K562 (cell line): ENCODE results near the gene PLAC8L1. TPM values are rescaled to one million over a fixed set of nuclear protein-coding genes. Genes with fewer than 3 reads are reported as not detected.
"Not testable (repeated sequence)": the region's sequence is repeated elsewhere in the genome, so short reads cannot be mapped to it uniquely, and the experiment has no call there.

ENCODE experiments used
- ATAC-seq: fragments of 200-7000 bp; cut with Tn5 transposase; 3 replicates; pipeline ENCODE4 v1.9.1; 2020; ENCODE audit warnings: moderate library complexity
- BruUV-seq: library from RNA; stranded (reverse); fragments of 400-500 nt; replicated peaks from 2 replicates; lab custom pipeline; 2021; lab: Mats Ljungman, UMichigan
- CTCF ChIA-PET: fragments of 300-600 bp; formaldehyde crosslinking; extraction: SDS; loops from one replicate; lab custom pipeline; 2021; ENCODE audit warnings: low intra/inter-chr PET ratio; lab: Yijun Ruan, JAX
- POLR2A ChIA-PET: fragments of 300-600, 350-650 bp; sonication (Branson Sonifier 250); formaldehyde crosslinking; extraction: SDS; loops from one replicate; lab custom pipeline; 2021; ENCODE audit warnings: antibody characterized with exemption, inconsistent platforms; lab: Yijun Ruan, JAX
- DNase-seq, 4 experiments: peaks; one replicate each; pipeline versions ENCODE4 v3.0.0 to v3.0.0-alpha.2; 2011 to 2018; ENCODE audit warnings: low spot score in 3 of 4, mixed read lengths in 3 of 4; ENCODE audit errors: extremely low read depth in 1 of 4
- FAIRE-seq: peaks from 2 replicates; lab custom pipeline; 2011; peaks lifted over from hg19 to GRCh38; lab: Jason Lieb, UNC
- H2AFZ ChIP-seq: 2 replicates; pipeline ENCODE4 v1.6.0; 2011; ENCODE audit warnings: low read depth, low read length, control low read depth, inconsistent platforms
- H3K27ac ChIP-seq: fragments of 200-600 bp; 3 replicates; pipeline ENCODE4 v1.8.0; 2011; ENCODE audit warnings: low read depth, mild to moderate bottlenecking, control low read depth, inconsistent platforms, low read length, moderate library complexity, mixed read lengths; ENCODE audit errors: extremely low read depth
- H3K27me3 ChIP-seq, 2 experiments: fragments of 300-600 bp in 1 of 2; 2 replicates in 1 of 2; 3 replicates in 1 of 2; pipeline versions ENCODE4 v1.6.0 to v1.8.0; 2011; ENCODE audit warnings: inconsistent platforms in 2 of 2, low read length in 2 of 2, mild to moderate bottlenecking in 1 of 2, mixed read lengths in 1 of 2, moderate library complexity in 1 of 2; ENCODE audit not compliant: control insufficient read depth in 2 of 2, insufficient read depth in 2 of 2
- H3K36me3 ChIP-seq: fragments of 300-600 bp; 3 replicates; pipeline ENCODE4 v1.8.0; 2011; ENCODE audit warnings: mild to moderate bottlenecking, low read length, inconsistent platforms; ENCODE audit not compliant: control insufficient read depth, insufficient read depth
- H3K4me1 ChIP-seq, 2 experiments: fragments of 200-600 bp in 1 of 2; replicated peaks in 1 of 2; 2 replicates in 1 of 2; 3 replicates in 1 of 2; pipeline versions ENCODE4 v1.5.1 to v1.8.0; 2011; ENCODE audit warnings: inconsistent platforms in 2 of 2, low read length in 2 of 2, mild to moderate bottlenecking in 1 of 2, mixed read lengths in 1 of 2, moderate library complexity in 1 of 2; ENCODE audit not compliant: control insufficient read depth in 2 of 2, insufficient read depth in 2 of 2
- H3K4me2 ChIP-seq: 2 replicates; pipeline ENCODE4 v1.6.1; 2011; ENCODE audit warnings: low read length, control low read depth, inconsistent platforms, mixed read lengths; ENCODE audit not compliant: insufficient read depth
- H3K4me3 ChIP-seq: fragments of 200-600 bp; sonication (generic), shearing (Covaris generic); 2 replicates; pipeline ENCODE4 v1.5.1; 2016; ENCODE audit warnings: control low read depth, inconsistent platforms
- H3K79me2 ChIP-seq: fragments of 200-600 bp; 3 replicates; pipeline ENCODE4 v1.8.0; 2011; ENCODE audit warnings: low read length, inconsistent platforms; ENCODE audit not compliant: control insufficient read depth, insufficient read depth
- H3K9ac ChIP-seq, 2 experiments: 2 replicates each; pipeline versions ENCODE4 v1.6.0 to v1.6.1; 2011; ENCODE audit warnings: low read depth in 2 of 2, low read length in 2 of 2, control low read depth in 1 of 2, inconsistent platforms in 1 of 2, mild to moderate bottlenecking in 1 of 2, mixed read lengths in 1 of 2; ENCODE audit not compliant: insufficient read depth in 1 of 2
- H3K9me1 ChIP-seq: one replicate; pipeline ENCODE4 v1.6.0; 2011; ENCODE audit warnings: inconsistent platforms, mild to moderate bottlenecking, low read length, moderate library complexity; ENCODE audit not compliant: control insufficient read depth, insufficient read depth
- H3K9me3 ChIP-seq: replicated peaks from 2 replicates; pipeline ENCODE4 v1.5.1; 2011; ENCODE audit warnings: low read depth, low read length, inconsistent platforms; ENCODE audit not compliant: control insufficient read depth, insufficient read depth
- H4K20me1 ChIP-seq: replicated peaks from 2 replicates; pipeline ENCODE4 v1.6.1; 2011; ENCODE audit warnings: low read length, inconsistent platforms, mixed read lengths; ENCODE audit not compliant: control insufficient read depth, insufficient read depth
- WGBS: fragments of 100-300 bp; shearing (Covaris generic); methylation state at CpG from one replicate; pipeline ENCODE4 v1.1.6; 2016; ENCODE audit warnings: low coverage, mixed read lengths; ENCODE audit not compliant: insufficient coverage; ENCODE audit errors: missing lambda C conversion rate; 5-methylcytosine and 5-hydroxymethylcytosine counted together
- in situ Hi-C: fragments of 300-500 bp; cut with MboI; formaldehyde crosslinking; loops from 4 replicates; pipeline ENCODE4 v1.15.0; 2018; ENCODE audit warnings: inconsistent platforms, mixed read lengths
- intact Hi-C: fragments of 100-400 bp; cut with micrococcal nuclease; formaldehyde crosslinking; loops from 2 replicates; pipeline ENCODE4 v1.14.2; 2022
- polyA plus RNA-seq, 8 experiments: library from polyadenylated mRNA; depleted of rRNA in 4 of 8; stranded (reverse) in 5 of 8; unstranded in 3 of 8; fragments of >200 nt; fragmentation: Nextera tagmentation in 2 of 8; fragmentation: Illumina TruSeq in 1 of 8; extraction: Ambion mirVana in 2 of 8; extraction: Trizol in 1 of 8; gene quantifications; 2 replicates each; pipeline versions ENCODE4 v1.2.1 to v1.2.3, GENCODE V29; 2011 to 2014; ENCODE audit warnings: inconsistent platforms in 1 of 8, missing spikeins in 1 of 8
- total RNA-seq, 7 experiments: library from RNA; depleted of rRNA in 6 of 7; stranded (reverse); fragments of >200 nt in 6 of 7; fragmentation: Illumina TruSeq in 2 of 7; extraction: Trizol in 2 of 7; gene quantifications; 2 replicates each; pipeline versions ENCODE4 v1.2.1 to v1.2.3, GENCODE V29; 2011 to 2021; ENCODE audit warnings: low replicate concordance in 1 of 7
- TF ChIP-seq, protein P1 (sequence below): fragments of 450-650 bp; IDR thresholded peaks from 2 replicates; pipeline ENCODE4 v1.6.1; 2016
- TF ChIP-seq, protein P2 (sequence below), 2 experiments: IDR thresholded peaks in 1 of 2; conservative IDR thresholded peaks in 1 of 2; 2 replicates each; pipeline ENCODE4 v1.6.1; 2016; ENCODE audit warnings: low read depth in 2 of 2, mild to moderate bottlenecking in 1 of 2, missing compliant biosample characterization in 1 of 2, missing genetic modification characterization in 1 of 2, moderate library complexity in 1 of 2

The PLAC8L1 gene
- total and polyA plus RNA-seq, 9 of the 15 experiments (the other 6 are each of a cell fraction or from before 2014, with no cell fraction given), result 0.10 to 0.43 (median 0.26) TPM; not detected in 3

DNA sequence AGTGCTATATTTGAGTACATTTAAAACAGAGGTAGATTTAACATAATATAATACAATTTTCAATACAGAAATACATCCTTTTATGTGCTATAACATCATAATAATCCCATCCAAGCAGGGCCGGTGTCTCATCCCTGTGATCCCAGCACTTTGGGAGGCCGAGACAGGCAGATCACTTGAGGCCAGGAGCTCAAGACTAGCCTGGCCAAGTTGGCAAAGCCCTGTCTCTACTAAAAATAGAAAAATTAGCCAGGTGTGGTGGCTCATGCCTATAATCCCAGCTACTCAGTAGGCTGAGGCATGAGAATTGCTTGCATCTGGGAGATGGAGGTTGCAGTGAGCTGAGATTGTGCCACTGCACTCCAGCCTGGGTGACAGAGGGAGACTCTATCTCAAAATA, 11.8 kb upstream of the PLAC8L1 start:
- WGBS, result 100% methylated on average over 2 of the region's 2 CpGs
- H3K4me1 ChIP-seq, CTCF ChIA-PET, H3K4me2 ChIP-seq, H3K27me3 ChIP-seq, H2AFZ ChIP-seq, intact Hi-C loops, H3K9me1 ChIP-seq, DNase-seq, ATAC-seq, in situ Hi-C loops, H3K9ac ChIP-seq, H3K4me3 ChIP-seq, H3K79me2 ChIP-seq, FAIRE-seq, H3K9me3 ChIP-seq, BruUV-seq, H4K20me1 ChIP-seq, H3K27ac ChIP-seq: not testable (repeated sequence)
- POLR2A ChIA-PET, result interaction anchor here (0.6 to 1.3 kb wide), 2 partner anchors 9 to 172 kb away, joined by 3 to 6 read pairs; no protein-coding TSS in a partner anchor
- peaks cover 89% of the 10 kb centered on the region for H3K36me3 ChIP-seq

DNA sequence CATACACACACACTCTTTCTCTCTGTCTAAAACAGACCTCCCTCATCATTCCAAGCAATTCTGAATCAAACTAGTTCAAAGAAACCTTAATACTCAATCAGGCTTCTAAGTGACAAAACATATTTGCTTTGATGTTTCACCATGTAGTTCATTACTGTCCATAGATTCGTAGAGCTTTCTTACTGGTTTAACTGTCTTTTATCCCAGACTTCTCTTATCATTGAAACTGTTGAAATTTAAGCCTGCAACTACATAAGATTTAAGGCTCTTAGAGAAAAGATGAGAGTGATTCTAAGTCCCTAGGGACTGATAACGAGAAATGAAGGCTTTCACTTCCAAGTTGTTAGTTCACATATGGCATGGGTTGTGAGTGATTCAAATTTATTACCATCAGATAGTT, 11.0 kb upstream of the PLAC8L1 start:
- CTCF ChIA-PET, result no interaction called here
- H3K27ac ChIP-seq, result no peak overlapping the region
- BruUV-seq, result no TSS peak
- no peaks in the 10 kb centered on the region for H4K20me1 ChIP-seq
- 60% methylated on average over 2 of the region's 2 CpGs for WGBS
- peaks cover 7 to 12% of the 10 kb centered on the region in 2 experiments; a peak in 2 of 5 replicates for H3K4me1 ChIP-seq
- H3K27me3 ChIP-seq, result no peaks in the 10 kb centered on the region
- ATAC-seq (no peak), DNase-seq (no peak), FAIRE-seq (no peak)
- H3K9me1 ChIP-seq, result no peaks in the 10 kb centered on the region
- H3K9ac ChIP-seq, result no peak overlapping the region
- H3K79me2 ChIP-seq, result no peaks in the 10 kb centered on the region
- no peak overlapping the region for H2AFZ ChIP-seq
- H3K4me2 ChIP-seq, result no peak overlapping the region
- TF ChIP-seq, protein P1, sequence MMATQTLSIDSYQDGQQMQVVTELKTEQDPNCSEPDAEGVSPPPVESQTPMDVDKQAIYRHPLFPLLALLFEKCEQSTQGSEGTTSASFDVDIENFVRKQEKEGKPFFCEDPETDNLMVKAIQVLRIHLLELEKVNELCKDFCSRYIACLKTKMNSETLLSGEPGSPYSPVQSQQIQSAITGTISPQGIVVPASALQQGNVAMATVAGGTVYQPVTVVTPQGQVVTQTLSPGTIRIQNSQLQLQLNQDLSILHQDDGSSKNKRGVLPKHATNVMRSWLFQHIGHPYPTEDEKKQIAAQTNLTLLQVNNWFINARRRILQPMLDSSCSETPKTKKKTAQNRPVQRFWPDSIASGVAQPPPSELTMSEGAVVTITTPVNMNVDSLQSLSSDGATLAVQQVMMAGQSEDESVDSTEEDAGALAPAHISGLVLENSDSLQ, result no peak
- TF ChIP-seq, protein P2, sequence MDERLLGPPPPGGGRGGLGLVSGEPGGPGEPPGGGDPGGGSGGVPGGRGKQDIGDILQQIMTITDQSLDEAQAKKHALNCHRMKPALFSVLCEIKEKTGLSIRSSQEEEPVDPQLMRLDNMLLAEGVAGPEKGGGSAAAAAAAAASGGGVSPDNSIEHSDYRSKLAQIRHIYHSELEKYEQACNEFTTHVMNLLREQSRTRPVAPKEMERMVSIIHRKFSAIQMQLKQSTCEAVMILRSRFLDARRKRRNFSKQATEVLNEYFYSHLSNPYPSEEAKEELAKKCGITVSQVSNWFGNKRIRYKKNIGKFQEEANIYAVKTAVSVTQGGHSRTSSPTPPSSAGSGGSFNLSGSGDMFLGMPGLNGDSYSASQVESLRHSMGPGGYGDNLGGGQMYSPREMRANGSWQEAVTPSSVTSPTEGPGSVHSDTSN (CRISPR knock-in tag; IDR thresholded peaks at IDR 0.05; ENCODE audit: low read depth), result no peak
- TF ChIP-seq, protein P2 (tag; conservative IDR thresholded peaks at IDR 0.05; ENCODE audit: low read depth), result 0 out of 2 replicates have a peak, but pooled peaks have one; percentile 7
- intact Hi-C loops, result no loop called here
- H3K4me3 ChIP-seq, result no peak overlapping the region
- peaks cover 83% of the 10 kb centered on the region for H3K36me3 ChIP-seq
- H3K9me3 ChIP-seq, result no peaks in the 10 kb centered on the region
- POLR2A ChIA-PET, result interaction anchor here (0.8 to 1.3 kb wide), 2 partner anchors 10 to 249 kb away, joined by 3 read pairs; no protein-coding TSS in a partner anchor
- in situ Hi-C loops, result no loop called here
